GM19239 (cell line): Measurements from ENCODE around the gene RPS6KA6.
"Not testable (repeated sequence)": the region's sequence is repeated elsewhere in the genome, so short reads cannot be mapped to it uniquely, and the experiment has no call there.

ENCODE experiments used
- DNase-seq: peaks from one replicate; pipeline ENCODE4 v3.0.0; 2011; ENCODE audit warnings: low spot score; ENCODE audit not compliant: insufficient read length
- FAIRE-seq: peaks from 2 replicates; lab custom pipeline; 2011; peaks lifted over from hg19 to GRCh38; lab: Jason Lieb, UNC

Gene RPS6KA6

DNA sequence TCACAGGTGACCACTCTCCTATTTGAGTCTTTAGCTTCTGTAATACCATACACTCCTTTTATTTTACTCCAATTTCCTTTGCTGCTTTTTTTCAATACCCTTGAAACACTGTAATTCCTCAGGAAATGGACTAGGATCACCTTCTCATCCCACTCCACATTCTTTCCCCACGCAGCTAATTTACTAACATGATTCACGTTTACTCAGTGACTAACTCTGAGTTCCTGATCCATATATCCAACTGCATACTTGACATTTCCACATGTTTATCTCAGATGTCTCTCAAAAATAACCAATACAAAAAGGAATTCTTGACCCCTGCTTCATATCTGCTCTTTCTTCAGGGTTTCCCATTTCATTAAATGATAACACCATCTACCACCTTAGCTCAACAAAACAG lies 19.9 kb downstream of the RPS6KA6 start:
- DNase-seq (no peak), FAIRE-seq (no peak)

DNA sequence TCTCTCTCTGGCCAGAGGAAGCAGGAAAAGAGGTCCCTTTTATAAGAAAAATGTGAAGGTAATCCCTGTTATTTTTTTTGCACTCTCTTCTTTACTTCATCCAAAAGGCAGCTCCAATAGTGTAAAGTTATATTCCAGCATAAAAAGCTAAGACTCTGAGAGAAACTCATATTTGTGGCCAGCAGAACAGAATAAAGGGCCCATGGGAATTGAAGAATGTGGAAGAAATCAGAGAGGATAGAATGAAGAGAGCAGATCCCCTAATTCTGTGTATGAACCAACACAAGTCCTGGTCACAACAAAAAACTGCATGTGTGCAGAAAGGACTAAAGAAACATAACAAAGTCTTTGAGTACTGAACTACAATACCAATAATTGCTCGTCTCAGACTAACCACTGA lies 22.3 kb downstream of the RPS6KA6 start:
- DNase-seq (no peak), FAIRE-seq (no peak)

DNA sequence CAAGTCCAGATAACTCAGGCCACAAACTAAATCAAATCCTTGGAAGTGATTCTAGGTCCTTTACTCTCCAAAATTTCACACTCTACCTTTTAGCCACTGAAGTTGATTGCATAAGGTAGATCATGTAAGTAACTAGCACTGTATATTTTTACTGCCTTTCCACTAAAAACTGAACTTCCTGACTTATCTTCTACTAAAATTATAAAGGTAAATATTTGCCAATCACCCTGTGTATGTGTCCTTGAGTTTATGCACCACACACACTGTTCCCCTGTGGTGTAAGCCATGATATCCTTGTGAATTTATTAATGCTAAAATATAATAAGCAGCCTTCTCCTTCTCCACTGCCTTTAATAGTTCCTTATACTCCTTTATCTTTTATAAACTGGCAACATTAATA lies 25.6 kb downstream of the RPS6KA6 start:
- FAIRE-seq (peak; percentile 35), DNase-seq (no peak)

DNA sequence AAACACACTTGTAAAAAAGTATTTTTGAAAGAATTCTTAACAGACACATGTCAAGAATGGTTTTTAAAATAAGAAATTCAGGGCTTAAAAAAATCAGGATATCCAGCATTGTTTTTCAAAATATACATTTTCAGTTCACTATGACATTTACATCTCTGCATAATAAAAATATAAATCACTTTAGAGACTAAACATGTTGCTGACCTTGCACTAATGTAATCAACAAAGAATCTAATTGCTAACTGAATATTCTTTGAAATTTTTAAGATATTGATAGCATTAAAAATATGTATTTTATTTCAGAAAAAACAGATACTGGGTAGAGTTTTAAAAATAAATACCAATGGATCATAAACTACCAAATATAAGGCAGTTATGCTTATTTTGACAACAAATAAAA lies 26.4 kb downstream of the RPS6KA6 start:
- no peak for DNase-seq
- FAIRE-seq = no peak

DNA sequence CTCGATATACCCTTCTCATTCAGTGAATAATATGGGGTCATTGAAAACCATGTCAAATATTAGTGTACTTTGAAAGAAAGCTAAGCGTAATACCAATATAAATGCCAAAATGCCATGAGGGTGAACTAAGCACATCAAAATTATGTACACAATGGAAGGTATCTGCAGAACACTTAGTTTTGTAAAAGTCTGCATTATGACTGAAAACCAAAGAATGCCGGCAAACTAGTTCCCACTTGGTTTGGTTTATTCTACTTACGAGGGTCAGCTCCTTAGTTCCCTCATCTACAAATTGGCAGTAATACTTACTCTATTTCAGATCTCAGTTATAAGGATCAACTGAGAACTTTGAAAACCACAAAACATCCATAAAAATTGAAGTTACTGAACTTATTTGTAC lies 27.3 kb downstream of the RPS6KA6 start:
- no peak for DNase-seq
- no peak for FAIRE-seq

DNA sequence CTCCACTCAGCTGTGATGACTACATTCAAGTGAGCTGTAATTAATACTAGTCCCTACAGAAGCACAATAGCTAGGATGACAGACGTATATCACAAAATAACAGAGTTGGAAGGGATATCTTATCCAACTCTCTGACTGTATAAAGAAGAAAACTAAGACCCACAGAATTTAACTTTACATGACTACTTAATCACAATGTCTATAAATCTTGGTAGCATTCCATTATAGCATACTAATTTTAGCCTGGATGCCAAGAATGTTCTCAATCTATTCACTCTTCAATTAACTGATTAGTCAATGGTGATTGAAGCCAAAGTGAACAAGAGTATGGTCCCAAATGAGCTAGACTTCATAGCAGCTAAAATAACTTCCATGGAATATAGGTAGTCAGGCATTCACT lies 31.2 kb downstream of the RPS6KA6 start:
- FAIRE-seq = no peak

DNA sequence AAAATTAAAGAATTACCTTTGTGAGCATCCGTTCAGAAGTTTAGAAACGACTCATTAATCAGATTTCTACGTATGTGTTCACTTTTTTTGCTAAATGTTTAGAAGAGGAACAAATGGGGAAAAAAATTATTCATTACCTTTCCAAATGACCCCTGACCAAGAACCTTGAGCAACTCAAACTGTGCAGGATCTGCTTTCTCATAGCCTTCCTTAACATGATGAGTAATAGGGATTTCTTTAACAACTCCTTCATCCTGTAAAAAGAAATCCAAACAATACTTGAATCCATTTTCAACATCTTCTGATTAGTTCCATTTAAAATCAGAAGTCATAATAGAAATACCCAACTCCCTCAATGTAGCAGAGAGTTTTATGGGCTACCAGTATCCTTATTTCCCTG lies 32.1 kb downstream of the RPS6KA6 start:
- DNase-seq (no peak), FAIRE-seq (no peak)

More for the DNA sequence above, 31.2 kb downstream of the RPS6KA6 start:
- DNase-seq = no peak

DNA sequence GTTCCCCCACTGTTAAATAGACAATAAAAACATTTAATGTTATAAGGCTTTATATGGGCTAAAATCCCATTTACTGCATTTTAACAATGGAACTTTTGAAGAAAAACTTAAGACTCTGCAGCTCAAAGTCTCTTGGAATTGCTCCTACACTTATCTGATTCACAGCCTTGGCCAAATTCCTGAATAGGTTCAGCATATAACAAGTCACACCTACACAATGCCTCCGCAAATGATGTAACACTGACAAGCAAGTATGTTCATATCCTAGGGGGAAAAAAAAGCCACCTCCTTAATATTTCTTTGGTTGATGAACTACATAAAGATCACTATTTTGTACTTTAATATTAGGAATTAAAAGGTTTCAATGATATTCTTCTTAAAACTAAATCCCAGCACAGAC lies 34.5 kb downstream of the RPS6KA6 start:
- no peak for FAIRE-seq
- DNase-seq = no peak

DNA sequence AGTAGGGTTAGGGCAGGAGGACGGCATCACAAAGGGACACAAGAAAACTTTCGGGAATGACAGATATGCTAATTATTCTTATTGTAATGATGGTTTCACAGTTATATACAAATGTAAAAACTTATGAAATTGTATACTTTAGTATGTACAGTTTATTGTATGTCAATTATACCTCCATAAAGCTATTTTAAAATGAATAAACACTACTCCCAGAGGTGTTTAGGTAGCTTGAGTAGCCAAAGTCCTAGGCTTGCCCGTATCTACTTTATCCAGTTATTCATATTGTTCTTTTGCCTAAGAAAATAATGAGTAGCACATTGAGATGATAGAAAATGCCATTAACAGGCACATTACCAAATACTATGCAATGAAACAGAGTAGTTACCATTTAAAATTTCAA lies 43.0 kb downstream of the RPS6KA6 start:
- no peak for DNase-seq
- no peak for FAIRE-seq

DNA sequence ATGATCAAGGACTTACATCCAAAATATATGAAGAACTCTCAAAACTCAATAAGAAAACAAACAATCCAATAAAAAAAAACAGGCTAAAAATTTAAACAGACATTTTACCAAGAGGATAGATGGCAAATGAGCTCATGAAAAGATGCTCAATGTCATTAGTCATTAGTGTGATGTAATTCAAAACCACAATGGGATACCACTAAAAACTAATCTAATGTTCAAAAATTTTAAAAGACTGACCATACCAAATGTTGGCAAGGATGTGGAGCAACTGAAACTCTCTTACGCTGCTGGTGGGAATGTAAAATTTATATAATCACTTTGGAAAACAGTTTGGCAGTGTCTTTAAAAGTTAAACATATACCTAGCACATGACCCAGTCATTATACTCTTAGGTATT lies 43.7 kb downstream of the RPS6KA6 start:
- DNase-seq (no peak), FAIRE-seq (no peak)

DNA sequence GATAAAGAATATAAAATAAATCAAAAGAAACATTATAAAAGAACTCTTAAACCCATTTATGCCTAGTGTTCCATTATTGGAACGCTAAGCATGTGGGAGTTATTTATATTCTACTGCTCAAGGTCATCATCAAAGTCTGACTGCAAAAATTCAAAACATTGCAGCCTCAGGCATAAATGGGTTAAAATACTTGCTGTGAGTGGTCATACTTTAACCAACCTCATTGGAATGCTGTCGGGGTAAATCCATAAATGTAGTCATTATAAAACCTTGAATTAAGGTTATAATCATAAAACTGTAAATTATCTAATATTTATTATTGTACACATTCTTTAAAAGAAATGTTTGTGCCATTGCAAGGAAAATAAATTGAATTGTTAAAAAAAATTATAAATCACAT lies 55.0 kb downstream of the RPS6KA6 start:
- no peak for FAIRE-seq
- DNase-seq = no peak

DNA sequence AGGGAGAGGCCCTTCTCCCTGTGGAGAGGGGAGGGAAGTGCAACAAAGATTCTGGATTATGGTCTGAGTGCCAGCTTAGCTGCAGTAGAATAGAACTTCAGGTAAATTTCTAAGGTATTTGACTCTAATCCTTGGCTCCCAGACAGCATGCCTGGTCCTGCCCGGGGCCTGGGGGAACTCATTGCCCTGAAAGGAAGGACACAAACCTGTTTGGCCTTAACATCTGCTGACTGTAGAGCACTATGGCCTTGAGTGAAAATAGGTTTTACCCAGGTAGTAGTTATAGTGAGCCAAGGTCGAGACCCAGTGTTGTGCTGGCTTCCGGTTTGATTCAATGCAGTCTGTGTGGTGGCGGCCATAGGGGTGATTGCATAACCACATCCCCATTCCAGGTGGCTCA lies 64.4 kb downstream of the RPS6KA6 start:
- DNase-seq = no peak
- FAIRE-seq = no peak

DNA sequence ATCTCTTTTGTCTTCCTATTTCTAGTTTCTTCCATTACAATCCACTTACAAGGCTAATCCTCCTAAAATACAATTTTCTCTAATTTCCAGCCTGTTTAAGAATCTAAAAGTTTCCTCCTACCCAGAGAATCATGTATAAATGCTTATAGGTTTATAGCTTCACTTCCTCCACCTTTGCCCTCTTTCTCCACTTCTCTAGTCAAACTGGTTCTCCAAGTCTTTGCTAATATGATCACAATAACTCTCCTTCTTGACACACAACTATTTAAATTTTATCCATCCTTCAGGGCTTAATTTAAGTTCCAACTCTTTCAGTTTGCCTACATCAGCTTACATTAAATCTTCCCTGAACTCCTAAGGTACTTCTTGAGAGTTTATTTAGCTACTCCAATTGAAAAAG lies 69.2 kb downstream of the RPS6KA6 start:
- DNase-seq (no peak), FAIRE-seq (no peak)

DNA sequence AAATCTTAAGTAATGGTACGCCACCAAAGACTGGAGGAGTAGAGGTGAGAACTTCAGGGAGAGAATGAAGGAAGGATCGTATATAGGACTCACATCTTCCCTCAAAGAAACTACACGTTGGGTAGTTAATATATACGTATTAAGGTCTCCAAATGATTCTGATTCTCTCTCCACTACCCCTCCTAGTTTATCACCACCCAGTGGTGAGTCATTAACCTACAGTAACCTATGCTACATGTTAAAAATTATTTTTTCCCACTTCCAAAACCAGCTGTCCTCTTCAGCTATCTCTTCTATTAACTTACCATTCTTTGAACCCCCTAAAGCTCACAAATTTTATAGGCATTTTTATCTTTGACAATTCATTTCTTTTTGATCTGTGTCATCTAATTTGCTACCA lies 69.7 kb downstream of the RPS6KA6 start:
- FAIRE-seq = peak; percentile 4
- DNase-seq = no peak

DNA sequence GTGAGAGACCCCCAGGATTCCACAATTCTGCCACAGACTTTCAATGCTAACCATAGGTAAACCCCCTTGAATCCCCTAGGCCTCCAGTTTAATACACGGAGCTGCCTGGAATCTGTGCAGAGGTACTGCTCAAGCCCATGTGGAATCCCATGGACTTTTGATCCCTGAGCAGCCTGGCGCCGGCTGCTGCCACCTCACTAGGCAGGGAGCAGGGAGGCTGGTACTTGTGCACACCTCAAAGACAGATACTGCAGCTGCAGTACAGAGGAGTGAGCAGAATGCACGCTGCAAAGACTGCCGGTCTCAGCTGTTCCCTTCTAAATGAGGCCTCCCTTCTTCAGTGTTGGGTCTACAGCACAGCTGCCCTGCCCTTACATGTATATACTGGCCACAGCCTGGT lies 79.4 kb downstream of the RPS6KA6 start:
- DNase-seq (no peak), FAIRE-seq (no peak)

DNA sequence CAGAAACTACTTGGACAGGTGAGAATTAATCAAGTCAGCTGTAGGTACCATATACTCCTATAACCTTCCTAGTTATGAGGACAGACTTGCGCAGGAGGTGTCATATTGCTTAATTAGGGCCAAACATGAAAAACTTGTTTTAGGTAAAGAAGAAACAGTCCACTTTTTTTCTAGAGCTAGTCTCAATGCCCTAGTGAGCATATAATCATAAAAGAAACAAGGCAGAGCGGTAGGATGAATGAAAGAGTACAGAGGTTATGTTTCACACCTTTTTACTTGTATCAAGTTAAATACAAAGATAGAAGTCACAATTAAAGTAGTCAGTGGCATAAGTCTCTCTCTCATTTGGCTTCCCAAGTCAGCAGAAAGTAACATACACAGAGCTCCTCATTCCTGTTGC lies 88.9 kb downstream of the RPS6KA6 start:
- no peak for FAIRE-seq
- DNase-seq = no peak

DNA sequence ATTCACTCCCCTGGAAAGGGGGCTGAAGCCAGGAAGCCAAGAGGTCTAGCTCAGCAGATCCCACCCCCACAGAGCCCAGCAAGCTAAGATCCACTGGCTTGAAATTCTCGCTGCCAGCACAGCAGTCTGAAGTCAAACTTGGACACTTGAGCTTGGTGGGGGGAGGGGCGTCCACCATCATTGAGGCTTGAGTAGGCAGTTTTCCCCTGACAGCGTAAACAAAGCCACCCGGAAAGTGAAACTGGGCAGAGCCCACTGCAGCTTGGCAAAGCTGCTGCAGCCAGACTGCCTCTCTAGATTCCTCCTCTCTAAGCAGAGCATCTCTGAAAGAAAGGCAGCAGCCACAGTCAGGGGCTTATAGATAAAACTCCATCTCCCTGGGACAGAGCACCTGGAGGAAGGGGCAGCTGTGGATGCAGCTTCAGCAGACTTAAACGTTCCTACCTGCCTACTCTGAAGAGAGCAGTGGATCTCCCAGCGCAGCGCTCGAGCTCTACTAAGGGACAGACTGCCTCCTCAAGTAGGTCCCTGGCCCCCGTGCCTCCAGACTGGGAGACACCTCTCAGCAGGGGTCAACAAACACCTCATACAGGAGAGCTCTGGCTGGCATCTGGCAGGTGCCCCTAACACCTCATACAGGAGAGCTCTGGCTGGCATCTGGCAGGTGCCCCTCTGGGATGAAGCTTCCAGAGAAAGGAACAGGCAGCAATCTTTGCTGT lies 108.4 kb downstream of the RPS6KA6 start:
- FAIRE-seq, DNase-seq: not testable (repeated sequence)

DNA sequence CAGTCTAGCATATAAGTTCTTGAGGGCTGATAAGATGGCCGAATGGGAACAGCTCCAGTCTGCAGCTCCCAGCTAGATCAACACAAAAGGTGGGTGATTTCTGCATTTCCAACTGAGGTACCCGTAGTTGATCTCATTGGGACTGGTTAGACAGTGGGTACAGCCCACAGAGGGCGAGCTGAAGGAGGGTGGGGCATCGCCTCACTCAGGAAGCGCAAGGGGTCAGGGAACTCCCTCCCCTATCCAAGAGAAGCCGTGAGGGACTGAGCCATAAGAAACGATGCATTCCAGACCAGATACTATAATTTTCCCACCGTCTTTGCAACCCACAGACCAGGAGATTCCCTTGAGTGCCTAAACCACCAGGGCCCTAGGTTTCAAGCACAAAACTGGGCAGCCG lies 109.0 kb downstream of the RPS6KA6 start:
- DNase-seq (no peak), FAIRE-seq (no peak)

DNA sequence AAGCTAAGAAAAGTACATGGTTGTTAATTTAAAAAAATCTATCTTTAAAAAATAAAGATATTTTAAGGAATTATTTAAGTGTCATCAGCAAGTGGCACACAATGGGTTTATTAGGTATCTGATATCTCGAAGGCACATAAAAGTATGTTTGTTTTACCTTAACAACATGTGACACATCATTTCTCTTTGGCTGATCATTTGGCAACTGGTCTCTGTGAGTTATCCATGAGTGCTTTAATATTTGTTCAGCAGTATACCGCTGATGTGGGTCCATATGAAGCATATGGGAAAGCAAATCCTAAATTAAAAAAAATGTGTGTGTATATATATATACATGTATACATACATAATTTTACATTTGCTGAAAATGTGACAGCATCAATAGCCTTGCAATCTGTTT lies 123.2 kb downstream of the RPS6KA6 start:
- DNase-seq = no peak
- no peak for FAIRE-seq

DNA sequence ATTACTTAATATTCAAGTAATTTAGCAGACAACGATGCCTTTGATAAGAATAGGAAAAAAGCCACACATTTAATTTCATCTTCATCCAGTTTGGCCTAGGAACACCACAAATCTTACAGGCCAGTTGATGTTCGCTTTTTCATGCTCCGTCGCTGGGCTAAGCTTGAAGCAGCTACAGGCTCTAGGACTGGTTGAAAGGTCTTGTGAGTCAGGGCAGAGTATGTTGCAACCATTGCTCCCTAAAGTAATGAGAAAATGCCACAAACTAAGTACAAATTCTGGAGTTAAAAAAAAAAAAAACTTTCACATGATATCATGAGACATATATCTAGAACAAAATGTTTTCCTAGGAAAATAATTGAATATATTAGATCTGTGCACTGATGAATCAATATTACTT lies 123.8 kb downstream of the RPS6KA6 start:
- FAIRE-seq (no peak), DNase-seq (no peak)

DNA sequence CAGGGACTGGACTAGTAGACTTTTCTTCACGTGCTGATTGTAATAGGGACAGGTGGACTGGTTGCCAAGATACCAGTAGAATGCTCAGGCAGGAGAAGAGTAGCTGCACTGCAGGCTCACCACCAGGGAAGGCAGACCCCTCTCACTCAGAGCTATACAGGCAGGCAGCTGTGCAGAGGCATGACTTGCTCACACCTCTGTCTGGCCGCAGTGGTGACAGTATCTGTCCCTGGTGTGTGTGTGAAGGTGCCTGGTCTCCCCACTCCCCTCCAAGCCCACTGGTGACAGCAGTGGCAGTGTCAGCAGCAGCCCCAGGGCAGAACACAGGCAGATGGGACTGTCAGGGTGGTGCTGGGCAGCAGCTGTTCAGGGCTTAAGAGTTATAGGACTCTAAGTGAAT lies 140.7 kb downstream of the RPS6KA6 start:
- FAIRE-seq (no peak), DNase-seq (no peak)

DNA sequence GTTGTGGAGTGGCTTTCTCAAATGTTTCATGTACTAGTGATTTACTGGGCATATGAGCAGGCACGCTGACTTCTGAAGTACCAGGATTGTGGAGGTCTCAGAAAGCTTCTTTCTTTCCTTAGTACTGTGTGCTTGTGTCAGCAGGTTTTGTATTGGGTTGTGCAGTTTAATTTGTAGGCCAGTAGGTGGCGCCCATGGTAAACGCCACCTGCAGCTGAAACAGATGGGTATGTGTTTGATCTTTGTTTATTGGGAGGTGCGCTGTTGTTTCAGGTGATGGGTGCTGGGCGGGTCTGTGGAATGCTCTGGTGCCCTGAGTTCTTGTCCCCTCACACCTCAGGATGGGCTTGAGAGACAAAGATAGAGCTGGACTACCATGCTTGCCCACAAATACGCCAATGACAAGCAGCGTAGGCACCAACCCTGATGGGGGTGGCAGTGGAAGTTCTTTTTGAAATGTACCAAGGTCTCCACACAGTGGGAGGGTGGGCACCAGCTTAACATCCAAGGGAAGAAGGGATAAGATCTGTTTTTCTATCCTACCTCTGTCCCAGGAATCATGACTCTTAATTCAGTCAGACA lies 141.5 kb downstream of the RPS6KA6 start:
- FAIRE-seq = no peak
- peak; percentile 0 for DNase-seq
